Umbilical cord (tissue), 2 donors: ENCODE measurements around the gene RHOD. TPM values are rescaled to one million over a fixed set of nuclear protein-coding genes. Genes with fewer than 3 reads are reported as not detected.

Experiments used
- DNase-seq: peaks from one replicate; pipeline ENCODE4 v3.0.0-alpha.2; 2015; ENCODE audit warnings: low spot score
- total RNA-seq: library from RNA; depleted of rRNA; stranded (reverse); fragments of >200 nt; gene quantifications from one replicate; pipeline ENCODE4 v1.2.3, GENCODE V29; 2014; ENCODE audit warnings: low replicate concordance; ENCODE audit not compliant: insufficient read depth

Gene RHOD, protein sequence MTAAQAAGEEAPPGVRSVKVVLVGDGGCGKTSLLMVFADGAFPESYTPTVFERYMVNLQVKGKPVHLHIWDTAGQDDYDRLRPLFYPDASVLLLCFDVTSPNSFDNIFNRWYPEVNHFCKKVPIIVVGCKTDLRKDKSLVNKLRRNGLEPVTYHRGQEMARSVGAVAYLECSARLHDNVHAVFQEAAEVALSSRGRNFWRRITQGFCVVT
- 15.2 TPM for total RNA-seq

DNA sequence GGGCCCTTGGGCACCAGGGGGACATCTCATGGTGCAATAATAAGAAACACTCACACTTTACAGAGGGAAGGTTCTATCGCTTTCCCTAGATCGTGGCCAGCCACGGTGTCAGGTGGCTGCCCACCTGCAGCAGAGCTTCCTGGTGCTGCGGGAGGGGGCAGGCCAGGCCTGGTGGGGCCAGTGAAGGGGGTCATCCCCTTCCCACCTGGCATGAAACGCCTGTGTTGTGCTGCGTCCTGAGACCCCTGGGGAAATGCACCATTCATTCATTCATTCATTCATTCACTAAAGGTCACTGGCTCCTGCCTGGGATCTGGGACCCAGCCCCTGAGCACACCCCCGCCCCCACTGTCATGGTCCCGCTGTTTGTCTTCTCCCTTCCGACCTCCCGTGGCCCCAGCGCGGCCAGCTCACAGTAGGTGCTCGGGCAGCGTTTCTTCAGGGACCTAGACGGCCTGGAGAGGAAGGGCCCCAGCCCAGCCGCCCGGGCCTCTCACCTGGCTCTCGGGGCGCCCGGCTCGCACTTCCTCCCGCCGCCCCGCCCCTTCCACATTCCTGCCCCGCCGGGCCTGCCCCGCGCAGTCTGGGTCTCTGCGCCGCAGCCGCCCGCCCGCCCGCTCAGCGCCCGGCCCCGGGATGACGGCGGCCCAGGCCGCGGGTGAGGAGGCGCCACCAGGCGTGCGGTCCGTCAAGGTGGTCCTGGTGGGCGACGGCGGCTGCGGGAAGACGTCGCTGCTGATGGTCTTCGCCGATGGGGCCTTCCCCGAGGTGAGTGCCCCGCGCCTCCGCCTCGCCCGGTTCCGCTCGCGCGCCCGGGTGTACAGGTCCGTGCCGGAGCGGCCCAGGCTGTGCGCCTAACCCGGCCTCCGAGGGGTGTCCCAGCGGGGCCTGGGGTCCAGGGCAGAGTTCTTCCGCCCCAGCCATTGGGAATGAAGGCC is at the start of gene RHOD:
RHOD (plus strand) TSS at position 581 of the 938 bp plus-strand sequence; CDS start at position 637, 56 bp downstream.
- DNase-seq = peak; percentile 57

DNA sequence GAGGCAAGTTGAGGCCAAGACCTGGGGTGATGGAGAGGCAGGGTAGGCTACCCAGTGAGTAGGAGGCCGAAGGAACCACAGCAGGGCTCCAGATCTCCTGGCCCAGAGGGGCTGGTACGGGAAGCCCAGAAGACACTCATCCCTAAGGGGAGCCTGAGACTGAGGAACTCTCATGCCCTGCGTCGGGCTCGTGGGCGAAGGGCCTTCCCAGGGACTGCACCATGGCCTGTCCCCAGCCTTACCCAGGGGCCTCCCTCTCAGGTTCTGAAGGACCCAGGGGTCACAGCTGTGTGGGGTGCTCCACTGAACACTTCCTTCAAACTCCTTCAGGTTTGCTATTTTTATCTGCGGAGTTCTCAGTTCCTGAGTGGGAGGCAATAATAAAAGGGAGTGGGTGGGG is 49.5 kb upstream of the RHOD start:
- no peak for DNase-seq

DNA sequence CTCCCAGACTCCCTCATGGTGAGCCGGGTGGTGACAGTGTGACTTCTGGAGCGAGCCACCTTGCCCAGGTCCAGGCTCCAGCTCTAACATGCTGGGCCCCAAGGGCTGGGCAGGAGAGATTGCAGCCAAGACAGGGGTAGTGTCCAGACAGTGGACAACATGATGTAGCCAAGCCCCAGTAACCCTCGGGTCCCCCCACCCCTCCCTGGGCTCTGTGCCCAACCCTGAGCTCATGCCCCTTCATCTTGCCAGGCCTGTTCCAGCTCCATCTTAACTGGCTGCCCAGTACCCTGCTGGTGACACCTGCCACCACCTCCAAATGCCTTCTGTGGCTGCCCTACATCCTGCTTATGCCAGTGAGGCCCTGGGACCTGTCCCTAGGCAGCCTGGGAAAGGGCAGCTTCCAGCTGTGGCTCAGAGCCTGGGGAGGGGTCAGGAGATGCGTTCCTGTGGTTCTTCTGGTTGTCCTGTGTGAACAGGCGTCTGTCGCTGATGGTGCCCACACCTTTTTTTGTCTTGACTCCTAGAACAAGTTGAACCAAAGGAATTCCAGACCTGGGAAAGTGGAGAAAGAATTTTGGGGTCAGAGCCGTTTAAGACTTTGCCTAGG is 46.2 kb upstream of the RHOD start:
- DNase-seq = no peak

DNA sequence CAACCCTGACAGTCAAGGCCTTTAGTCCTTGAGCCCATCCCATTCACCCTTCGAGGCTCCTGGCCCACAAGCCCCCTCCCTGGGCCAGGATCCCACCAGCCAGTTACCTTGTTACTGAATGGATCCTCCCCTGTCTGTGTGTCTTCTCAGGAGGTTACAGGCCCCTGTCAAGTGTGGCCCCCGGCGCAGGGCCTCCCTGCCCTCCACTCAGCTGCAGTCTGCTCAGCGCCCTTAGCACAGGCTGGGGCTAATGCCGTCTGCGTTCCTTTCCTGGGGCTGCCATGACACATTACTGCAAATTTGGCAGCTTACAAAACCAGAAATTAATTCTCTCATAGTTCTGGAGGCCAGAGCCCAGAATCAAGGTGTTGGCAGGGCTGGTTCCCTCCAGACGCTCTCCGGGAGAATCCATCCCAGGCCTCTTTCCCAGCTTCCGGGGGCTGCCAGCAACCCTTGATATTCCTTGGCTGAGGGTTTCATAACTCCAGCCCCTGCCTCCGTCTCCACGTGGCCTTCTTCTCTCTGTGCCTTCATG is 43.1 kb upstream of the RHOD start:
- no peak for DNase-seq

DNA sequence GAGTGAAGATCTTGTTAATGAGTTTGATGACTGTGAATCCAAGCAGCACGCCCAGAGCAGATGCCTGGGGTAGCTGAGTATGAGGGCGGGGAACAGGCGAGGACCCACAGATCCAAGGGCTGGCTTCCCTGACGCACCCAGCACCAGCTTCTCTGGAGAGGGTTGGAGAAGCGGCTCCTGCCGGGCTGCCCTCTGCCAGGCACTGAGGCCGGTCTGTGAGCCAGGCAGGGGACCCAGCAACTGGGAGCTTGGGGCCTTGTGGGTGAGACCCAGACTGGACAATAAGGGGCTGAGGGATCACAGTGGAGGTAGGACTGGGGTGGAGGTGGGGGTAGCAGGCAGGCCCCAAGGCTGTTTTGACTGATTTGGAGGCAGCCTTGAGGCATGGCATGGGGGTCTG is 42.3 kb upstream of the RHOD start:
- no peak for DNase-seq

DNA sequence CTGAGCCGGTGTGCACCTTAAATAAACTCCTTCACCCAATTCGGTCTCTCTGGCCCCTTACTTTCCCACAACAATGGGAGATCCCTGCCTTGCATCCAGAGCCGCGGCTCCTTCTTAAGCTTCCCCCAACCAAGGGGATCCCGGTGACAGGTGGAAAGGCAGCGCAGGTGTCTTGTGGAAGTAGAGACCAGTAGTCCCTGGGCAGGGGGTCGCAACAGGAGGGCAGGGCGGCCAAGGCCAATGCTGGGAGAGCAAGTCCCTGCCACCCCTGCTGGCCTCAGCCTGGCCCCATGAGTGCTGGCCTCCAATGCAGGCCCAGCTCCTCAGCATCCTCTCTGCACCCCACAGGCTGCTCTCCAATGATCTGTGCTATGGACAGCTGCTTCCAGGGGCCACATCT is 41.6 kb upstream of the RHOD start:
- no peak for DNase-seq

DNA sequence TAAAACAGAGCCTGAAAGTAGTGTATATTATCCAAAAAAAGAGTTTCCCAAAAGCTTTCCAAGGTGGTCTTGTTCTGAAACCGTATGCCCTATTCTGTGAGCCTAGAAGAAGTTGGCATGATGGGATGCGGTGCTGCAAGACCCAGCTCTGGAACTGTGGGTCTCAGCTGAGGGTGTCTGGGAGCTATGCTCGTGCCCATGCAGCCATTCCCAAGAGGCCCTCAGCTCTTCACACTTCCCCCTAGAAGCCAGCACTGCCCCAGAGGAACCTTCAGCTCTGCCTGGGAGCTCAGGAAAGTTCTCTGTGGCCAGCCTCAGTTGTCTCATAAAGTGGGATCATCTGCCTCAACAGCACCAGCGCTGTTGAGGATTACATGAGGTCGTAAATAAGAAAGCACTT is 40.1 kb upstream of the RHOD start:
- DNase-seq = no peak

DNA sequence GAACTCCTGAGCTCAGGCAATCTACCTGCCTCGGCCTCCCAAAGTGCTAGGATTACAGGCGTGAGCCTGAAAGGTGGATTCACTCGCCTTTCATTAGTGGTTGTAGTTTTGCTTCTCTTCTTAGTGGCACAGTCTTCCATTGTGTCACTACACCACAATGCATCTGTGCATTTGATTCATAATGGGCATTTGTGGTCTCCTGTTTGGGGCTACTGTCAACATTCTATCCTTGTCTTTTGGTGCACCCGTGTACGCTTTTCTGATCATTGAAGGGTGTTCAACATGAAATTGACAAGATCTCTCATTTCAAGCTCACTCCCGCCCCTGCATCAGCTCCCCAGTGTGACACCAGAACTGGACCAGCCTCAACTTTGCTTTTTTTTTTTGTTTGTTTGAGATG is 35.7 kb upstream of the RHOD start:
- no peak for DNase-seq

DNA sequence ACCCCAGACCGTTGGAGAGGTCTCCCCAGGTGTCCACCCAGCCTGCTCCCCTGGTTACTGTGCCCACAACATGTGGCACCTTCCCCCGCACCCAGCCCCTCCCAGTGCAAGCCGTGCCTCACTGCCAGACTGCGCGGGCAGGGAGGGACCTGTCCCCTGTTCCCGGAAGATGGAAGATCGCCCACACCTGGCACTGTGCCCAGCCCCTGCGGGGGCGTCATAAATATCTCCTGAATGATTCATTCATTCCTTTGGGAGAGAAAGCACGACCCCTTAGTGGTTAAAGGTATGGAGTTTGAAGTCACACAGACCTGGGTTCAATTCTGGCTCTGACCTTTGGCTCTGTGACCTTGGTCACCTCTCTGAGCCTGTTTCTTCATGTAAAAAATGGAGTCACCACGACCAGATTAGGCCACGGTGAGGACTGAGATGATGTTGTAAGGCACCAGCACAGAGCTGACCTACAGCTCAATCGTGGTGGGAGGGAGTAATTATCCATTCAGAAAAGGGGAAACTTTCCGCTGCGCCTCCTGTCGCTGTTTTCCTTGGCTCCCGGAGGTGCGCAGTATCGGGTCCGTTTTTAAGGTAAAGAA is 34.2 kb upstream of the RHOD start:
- DNase-seq = peak; percentile 37

DNA sequence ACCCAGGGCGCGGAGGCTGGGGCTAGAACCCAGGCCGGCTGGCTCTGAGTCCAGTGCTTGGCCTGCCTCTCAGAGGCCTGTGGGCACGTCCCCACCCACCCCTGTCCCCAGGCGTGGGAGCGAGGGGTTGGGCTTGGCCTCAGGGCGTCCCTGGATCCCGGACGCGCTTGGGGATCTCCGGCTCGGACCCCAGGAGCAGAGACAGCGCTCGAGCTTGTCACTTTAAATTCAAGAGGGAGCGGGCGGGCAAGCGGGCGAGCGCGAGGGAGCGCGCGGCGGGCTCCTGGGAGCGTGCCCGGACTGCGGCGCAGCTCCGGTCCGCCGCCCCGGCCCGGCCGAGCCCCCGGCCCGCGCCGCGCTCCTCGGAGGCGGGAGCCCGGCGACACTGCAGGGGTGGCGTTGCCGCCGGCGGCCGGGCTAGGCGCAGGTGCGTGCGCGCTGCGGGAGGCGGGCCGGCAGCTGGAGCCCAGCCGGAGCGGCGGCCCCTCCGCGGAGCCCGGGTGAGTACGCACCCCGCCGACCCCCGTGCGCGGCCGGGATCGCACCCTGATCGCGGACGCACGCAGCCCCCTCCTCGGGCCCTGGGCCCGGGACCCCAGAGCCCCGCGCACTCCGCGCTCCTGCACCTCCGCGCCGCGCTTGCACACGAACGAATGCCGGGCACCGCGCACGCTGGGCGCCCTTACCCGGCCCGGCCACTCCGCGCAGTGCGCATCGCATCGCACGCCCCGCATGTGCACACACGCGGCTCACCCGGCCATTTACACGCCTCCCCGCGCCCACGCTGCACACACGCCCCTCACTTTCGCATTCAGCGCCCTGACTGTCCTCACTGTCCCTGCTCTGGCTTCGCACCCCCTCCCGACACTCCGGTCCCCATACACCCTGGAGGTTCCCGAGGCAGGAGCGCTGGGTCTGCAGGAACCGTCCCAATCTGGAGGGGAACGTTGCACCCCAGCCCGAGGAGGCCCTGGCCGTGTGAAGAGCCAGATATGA is 33.4 kb upstream of the RHOD start, which contains the start of gene SYT12:
SYT12 (plus strand) TSS at position 174 of the 996 bp plus-strand sequence. CDS start 7,011 bp downstream, outside the sequence.
- DNase-seq = no peak

DNA sequence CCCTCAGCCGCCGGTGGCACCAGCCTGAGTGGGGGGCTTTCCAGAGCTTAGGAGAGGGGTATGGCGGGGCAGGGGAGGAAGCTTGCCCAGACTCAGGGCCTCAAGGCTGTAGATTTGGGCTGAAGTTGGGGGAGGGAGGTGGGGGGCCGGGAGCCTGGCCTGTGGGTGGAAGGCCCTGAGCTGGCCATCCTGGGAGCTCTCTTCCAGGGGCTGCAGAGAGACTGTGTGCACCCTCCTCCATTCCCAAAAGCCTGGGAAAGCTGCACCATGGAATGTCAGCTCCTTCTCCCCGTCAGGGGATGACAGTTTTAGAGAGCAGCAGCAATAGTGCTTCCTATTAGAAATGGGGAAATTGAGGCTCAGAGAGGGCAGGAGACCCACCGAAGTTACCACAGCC is 32.7 kb upstream of the RHOD start:
- no peak for DNase-seq

DNA sequence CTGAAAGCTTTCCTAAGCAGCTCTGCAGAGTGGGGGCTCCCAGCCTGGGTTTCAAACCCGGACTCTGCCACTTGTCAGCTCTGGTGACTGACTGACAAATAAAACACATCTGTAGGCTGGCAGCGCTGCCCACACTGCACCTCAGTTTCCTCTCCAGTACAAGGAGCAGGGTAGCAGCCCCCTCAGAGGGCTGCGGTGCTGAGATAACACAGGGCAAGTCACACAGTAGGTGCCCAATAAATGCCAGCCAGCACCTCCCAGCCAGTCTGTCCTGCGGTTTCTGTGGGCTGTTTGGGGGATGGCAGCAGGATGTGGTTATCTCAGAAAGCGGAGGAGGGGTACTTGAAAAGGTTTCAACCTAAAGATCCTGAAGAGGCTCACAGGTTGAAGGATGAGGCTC is 32.2 kb upstream of the RHOD start:
- DNase-seq = no peak

DNA sequence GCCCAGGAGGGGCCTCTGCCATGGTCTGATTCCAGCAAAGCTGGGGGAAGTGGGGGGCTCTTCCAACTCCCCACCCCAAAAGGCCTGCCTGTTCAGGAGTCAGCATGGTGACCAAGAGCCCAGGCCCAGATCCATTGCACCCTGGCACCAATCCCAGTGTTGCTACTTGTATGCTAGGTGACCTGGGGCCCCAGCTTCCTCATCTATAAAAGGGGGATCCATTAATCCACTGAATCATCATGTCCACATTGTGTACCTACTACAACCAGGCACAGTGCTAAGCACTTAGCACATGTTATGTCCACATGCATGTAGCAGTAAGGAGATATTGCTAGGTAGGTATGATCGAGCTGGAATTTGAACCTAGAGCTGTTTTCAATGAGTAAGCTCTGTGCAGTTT is 31.7 kb upstream of the RHOD start:
- no peak for DNase-seq

DNA sequence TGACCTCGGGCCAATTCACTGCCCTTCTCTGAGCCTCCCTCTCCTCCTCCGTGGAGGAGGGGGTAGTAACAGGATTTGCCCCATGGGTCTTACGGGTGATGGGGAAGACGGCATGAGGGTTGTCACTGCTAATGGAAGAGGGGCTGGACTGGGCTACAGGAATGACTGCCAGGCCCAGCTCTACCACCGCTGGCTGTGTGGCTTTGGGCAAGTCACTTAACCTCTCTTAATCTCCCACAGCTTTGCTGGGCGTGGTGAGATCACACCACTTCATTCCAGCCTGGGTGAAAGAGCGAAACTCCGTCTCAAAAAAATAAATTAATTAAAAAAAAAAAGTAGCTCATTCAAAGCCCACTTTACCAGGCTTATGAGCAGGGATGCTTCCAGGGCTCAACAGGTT is 30.9 kb upstream of the RHOD start:
- DNase-seq = no peak

DNA sequence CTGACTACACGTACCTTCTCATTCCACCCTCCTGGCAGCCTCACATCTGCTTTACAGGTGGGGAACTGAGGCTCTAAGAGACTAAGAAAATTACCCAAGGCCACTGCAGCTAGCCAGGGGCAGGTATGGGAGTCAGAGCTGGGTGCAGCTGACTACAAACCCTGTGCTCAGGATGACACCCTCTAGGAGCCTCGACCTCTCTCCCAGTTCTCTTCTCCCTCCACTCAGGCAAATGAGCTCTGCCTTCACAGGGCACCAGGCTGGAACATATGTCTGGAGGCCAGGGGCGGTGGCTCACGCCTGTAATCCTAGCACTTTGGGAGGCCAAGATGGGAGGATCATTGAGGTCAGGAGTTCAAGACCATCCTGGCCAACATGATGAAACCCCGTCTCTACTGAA is 29.7 kb upstream of the RHOD start:
- no peak for DNase-seq

DNA sequence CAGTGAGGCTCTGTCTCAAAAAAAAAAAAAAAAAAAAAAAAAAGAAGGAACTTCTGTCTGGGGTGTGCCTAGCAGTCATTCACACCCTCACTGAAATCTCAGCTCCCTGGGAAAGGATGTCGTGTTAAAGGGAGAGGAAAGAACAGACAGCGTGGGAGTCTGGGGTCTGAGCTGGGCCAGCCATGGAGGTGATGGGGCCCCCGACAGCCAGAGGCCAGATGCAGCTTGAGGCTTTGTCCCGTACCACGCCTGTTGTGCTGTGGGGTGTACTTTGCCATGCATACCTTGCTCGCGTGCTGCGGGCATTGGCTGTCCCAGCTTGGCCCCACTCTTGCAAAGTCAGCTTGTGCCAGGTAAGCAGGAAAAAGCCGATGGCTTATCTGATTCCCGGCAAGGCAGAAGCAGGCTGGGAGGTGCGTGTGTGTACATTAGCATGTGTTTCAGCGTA is 29.1 kb upstream of the RHOD start:
- DNase-seq = no peak

DNA sequence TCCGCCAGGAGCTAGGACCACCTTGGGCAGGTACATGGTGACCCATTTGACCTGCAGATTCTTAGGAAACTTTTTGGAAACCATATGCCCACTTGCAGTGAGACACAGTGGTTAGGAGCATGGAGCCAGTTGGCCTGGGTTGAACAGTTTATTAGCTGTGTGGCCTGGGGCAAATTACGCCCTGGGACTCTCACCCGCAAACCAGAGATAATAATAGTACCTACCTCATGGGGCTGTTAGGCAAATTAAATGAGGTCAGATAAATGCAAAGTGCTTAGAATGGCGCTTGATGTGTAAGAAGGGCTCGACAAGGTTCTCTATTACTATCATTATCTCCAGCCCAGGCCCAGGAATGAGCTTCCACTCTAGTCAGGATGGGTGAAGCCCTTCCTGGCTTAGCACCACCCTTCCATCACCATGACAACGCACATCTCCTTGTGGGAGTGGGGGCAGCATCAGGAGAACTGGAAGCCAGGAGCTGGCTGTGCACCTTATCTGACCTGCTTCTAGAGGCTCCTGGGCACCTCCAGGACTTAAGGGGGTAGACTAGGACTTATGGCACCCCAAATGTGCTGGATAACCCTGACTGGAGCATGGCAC is 28.6 kb upstream of the RHOD start:
- no peak for DNase-seq

DNA sequence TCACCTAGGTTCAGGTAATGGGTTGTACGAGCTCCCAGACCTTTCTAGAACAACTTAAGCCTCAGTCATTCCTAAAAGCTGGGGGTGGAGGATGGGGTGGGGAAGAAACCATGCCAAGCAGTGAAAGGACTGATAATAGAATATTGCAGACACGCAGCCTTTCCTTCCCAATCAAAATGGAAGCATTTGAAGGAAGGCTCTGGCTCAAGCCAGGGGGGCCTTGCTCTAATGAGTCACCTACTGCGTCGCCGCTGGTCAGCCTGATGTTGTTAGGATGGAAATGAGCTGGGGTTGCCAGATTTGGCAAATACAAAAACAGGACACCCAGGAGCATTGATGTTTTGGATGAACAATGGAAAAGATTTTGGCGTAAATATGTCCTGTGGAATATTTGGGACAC is 27.5 kb upstream of the RHOD start:
- no peak for DNase-seq

DNA sequence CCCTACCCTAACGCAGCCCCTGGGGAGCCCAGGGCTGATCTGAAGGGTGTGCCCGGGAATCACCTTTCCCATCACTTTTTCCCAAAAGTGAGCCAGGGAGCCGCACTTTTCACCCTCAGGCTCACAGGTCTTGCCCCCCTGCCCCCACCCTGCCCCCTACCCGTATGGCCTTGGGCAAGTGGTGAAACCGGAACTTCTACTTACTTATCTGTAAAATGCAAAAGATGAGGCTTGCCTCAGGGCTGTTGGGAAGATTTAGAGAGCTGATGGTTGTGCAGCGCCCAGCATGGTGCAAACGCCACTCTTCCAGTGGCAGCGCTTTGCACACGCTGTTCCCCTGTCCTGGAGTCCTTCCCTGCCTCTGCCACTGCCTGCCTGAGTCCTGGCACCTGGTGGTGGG is 25.7 kb upstream of the RHOD start:
- no peak for DNase-seq
